Fibroblast of gingiva (primary cell): ENCODE measurements around the gene SAMD7.

Experiments used
- DNase-seq: peaks from one replicate; pipeline ENCODE4 v3.0.0-alpha.2; 2011; ENCODE audit warnings: low read depth

The SAMD7 gene

GRCh38 chr3:169907944-169908343 lies 3.4 kb upstream of the SAMD7 start:
- DNase-seq = no peak

- DNase-seq = no peak
These were observed 2.0 kb downstream of the SAMD7 start for GRCh38 chr3:169913323-169913722.

- peak; percentile 57 for DNase-seq
These were observed 2.9 kb downstream of the SAMD7 start for GRCh38 chr3:169914321-169914720.

- peak; percentile 19 for DNase-seq
These were observed 11.8 kb downstream of the SAMD7 start for GRCh38 chr3:169923189-169923588.

GRCh38 chr3:169923831-169924230 lies 12.5 kb downstream of the SAMD7 start:
- DNase-seq = no peak

- no peak for DNase-seq
These were observed 18.6 kb downstream of the SAMD7 start for GRCh38 chr3:169929830-169930519.

GRCh38 chr3:169930843-169931242 lies 19.5 kb downstream of the SAMD7 start:
- no peak for DNase-seq

- no peak for DNase-seq
These were observed 20.6 kb downstream of the SAMD7 start for GRCh38 chr3:169931747-169932520.

- DNase-seq = no peak
These were observed 27.9 kb downstream of the SAMD7 start for GRCh38 chr3:169939320-169939719.

- no peak for DNase-seq
These were observed 28.4 kb downstream of the SAMD7 start for GRCh38 chr3:169939751-169940150.

DNA sequence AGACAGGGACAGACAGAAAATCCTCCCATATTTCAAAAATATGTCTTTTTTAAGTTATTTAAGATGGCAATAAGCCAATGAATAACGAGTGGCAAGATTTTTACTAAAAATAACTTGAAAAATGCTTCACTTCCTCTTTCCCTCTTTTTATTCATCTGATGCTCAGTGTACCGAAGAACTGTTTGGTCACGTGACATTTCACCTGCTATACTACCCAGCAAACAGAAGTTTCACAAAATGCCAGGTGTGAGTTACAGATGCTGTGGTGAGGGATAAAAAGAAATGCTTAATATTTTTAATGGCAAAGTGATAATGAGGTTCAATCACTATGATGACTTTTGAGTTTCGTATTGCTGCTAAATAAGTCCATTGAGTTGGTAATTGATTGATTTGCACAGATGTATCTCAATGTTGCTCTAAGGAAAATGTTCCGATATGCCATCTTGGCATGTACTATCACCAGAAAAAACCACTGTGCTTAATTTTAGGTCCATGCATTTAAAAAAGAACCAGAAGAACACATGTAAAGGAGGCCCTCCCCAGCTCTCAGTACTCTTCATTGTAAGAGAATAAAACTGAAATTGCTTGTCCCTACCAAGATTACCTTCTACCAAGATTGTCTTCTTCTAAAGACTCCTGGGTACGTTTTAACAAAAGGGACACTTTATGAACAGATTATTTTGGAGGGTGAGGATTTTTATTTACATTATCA lies 29.3 kb downstream of the SAMD7 start:
- no peak for DNase-seq

- no peak for DNase-seq
These were observed 33.9 kb downstream of the SAMD7 start for GRCh38 chr3:169945313-169945712.

DNA sequence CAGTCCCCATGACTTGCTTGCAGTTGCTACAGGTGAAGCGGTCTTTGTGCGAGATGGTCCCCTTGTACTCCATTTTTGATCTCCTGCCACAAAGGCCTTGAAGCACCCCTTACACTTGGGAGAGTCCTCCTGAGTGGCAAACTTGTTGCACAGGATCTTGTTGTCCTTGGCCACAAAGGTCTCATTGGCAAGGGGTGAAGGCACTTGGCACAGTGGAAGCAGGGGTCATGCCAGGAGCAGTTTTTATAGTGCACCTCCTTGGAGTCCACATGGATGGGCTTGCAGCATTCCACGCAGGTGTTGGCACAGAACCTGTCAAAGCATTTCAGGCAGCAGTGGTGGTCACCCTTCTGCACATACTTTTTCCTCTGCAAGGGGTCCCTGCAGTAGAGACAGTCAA lies 35.0 kb downstream of the SAMD7 start:
- no peak for DNase-seq

GRCh38 chr3:169948559-169949448 lies 37.4 kb downstream of the SAMD7 start:
- DNase-seq = no peak

DNA sequence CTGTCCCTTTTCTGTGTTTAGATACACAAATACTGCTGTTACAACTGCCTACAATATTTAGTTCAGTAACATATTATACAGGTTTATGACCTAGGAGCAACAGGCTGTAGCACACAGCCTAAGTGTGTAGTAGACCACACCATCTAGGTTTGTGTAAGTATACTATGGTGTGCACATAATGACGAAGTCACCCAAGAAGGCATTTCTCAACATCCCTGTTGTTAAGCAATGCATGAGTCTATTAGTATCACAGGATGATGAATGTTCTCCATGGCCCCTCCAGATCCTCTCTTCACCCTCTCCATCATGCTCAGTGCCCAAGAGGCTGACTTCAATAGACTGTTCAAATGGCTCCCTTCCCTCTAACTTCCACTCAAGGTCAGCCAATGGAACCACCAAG lies 40.7 kb downstream of the SAMD7 start:
- no peak for DNase-seq

- no peak for DNase-seq
These were observed 42.2 kb downstream of the SAMD7 start for GRCh38 chr3:169953462-169954141.

GRCh38 chr3:169954142-169954756 lies 42.9 kb downstream of the SAMD7 start:
- no peak for DNase-seq

DNA sequence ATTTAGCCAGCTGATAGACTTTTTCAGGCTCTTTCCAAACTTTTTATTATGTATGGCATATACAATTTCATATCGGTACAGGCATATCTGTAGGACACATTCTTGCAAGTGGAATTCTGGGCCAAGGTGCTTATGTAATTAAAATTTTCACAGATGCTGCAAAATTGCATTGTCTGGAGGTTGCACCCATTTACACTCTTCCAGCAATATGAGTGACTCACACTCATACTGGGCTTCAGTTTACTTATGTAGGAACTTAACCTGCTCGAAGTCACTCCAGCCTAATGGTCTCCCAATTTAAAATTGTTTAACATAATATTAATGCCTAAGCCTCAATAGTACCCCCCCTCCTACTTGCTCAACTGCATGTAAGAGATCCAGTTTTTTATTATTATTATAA lies 44.0 kb downstream of the SAMD7 start:
- no peak for DNase-seq

- no peak for DNase-seq
These were observed 52.8 kb downstream of the SAMD7 start for GRCh38 chr3:169964176-169964575.

DNA sequence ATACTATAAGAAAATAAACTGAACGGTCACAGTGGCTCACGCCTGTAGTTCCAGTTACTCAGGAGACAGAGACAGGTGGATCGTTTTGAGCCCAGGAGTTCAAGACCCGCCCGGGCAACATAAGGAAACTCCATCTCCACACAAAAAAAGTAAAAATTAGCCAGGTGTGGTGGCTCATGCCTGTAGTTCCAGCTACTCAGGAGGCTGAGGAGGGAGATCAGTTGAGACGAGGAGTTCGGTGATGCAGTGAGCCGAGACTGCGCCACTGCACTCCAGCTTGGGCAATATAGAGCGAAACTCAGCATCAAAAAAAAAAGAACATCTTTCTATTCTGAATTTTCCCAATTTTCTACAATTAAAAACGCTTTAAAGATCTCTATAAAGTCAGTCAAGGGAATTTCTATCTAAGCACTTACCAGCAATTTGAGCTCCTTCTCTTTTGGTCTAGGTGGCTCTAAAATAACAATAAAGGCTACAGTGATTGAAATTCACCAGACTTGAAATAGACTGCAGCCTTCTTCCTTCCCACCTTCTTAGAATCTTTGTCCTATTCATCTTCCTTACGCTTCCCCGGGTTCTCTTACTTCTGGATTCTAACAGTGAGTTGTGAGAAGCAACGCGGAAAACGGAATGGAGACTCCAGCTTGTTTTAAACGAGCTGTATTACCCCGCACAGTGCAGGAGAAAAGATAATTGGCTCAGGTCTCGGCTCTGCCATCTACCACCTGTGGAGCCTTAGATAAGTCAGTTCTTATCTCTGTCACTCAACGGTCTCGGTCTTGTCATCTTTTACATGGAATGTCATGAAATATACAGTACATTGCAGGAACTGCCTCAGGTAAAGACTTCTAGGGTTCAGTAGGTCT lies 54.4 kb downstream of the SAMD7 start:
- DNase-seq = no peak
